NCI-H2171 (cell line): ENCODE measurements around the gene PDE8A.

Source experiments
- DNase-seq: peaks from one replicate; lab custom pipeline; 2025; lab: John Stamatoyannopoulos, UW

The PDE8A gene, protein sequence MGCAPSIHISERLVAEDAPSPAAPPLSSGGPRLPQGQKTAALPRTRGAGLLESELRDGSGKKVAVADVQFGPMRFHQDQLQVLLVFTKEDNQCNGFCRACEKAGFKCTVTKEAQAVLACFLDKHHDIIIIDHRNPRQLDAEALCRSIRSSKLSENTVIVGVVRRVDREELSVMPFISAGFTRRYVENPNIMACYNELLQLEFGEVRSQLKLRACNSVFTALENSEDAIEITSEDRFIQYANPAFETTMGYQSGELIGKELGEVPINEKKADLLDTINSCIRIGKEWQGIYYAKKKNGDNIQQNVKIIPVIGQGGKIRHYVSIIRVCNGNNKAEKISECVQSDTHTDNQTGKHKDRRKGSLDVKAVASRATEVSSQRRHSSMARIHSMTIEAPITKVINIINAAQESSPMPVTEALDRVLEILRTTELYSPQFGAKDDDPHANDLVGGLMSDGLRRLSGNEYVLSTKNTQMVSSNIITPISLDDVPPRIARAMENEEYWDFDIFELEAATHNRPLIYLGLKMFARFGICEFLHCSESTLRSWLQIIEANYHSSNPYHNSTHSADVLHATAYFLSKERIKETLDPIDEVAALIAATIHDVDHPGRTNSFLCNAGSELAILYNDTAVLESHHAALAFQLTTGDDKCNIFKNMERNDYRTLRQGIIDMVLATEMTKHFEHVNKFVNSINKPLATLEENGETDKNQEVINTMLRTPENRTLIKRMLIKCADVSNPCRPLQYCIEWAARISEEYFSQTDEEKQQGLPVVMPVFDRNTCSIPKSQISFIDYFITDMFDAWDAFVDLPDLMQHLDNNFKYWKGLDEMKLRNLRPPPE

DNA sequence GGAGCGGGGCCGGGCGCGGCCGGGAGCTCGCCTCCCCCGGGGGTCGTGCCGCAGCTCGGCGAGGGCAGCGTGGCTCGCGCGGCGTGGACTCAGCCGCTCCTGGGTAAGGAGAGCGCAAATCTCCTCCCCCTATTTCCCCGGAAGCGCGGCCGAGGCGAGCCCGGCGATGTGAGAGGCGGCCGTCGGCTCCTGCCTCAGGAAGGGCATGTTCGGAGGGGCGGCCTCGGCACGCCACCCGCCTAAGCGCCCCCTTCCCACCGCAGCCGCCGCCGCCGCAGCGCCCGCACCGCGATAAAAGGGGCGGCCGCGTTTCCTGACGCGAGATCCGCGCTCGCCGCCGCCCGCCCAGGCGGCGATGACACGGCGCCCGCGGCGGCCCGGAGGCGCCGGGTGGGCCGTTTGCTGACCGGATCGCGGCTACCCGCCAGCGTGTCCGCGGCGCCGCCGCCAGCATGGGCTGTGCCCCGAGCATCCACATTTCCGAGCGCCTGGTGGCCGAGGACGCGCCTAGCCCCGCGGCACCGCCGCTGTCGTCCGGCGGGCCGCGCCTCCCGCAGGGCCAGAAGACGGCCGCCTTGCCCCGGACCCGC is at the start of gene PDE8A:
Gene PDE8A (plus strand): TSS at position 146 of the 590 bp plus-strand sequence. CDS start 307 bp downstream, at position 453.
- peak; percentile 31 for DNase-seq

- DNase-seq = no peak
These were observed 46.5 kb upstream of the PDE8A start for GRCh38 chr15:84934942-84935729.

- DNase-seq = peak; percentile 4
These were observed 44.5 kb upstream of the PDE8A start for GRCh38 chr15:84937144-84937543.

DNA sequence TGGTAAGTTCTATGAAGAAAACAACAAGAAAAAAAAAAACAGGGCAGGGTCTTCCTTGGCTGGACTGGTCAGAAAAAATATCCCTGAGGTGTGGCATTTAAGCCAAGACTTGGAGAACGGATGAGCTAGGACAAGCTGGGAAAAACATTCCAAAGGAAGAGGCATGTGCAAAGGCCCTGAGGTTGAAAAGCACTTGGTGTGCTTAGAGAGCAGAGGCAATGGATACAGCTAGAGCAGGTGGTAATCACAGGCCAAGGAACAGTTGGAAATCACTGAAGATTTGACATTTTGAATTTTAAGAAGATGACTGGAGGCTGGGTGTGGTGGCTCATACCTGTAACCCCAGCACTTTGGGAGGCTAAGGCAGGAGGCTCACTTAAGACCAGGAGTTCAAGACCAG is 42.9 kb upstream of the PDE8A start:
- no peak for DNase-seq

DNA sequence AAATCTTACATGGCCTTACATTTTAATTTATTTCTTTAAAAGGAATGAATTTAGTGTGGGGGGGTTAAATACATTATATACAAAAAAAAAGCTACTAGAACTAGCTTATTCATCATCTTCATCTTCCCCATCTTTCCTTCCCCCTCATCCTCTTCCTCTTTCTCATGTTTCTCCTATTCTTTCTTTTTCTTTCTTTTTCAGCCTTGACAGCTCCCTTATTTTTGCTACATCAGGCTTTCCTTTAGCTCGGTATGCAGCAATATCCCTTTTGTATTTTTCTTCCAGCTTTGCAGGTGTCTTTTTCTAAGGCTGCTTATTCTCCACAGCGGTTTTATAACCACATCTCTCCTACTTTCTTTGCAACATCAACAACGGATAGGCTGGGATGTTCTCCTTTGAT is 41.3 kb upstream of the PDE8A start:
- DNase-seq = no peak

DNA sequence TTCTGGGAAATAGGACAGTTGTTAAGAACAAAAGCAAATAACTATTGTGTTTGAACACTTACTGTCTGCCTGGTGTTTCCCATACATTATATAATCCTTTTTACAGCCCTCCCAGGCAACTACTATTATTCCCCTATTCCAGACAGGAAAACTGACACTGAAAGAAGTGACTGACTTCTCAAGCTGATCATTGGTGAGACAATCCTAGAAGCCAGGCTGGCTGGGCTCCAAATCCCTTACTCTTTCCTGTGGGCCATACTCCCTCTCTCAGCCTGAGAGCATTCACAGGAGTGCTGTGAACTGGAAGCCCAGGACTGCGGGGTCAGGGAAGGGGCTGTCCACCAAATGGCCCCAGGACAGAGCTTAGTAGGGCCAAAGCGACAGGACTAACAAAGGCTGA is 39.2 kb upstream of the PDE8A start:
- DNase-seq = no peak

DNA sequence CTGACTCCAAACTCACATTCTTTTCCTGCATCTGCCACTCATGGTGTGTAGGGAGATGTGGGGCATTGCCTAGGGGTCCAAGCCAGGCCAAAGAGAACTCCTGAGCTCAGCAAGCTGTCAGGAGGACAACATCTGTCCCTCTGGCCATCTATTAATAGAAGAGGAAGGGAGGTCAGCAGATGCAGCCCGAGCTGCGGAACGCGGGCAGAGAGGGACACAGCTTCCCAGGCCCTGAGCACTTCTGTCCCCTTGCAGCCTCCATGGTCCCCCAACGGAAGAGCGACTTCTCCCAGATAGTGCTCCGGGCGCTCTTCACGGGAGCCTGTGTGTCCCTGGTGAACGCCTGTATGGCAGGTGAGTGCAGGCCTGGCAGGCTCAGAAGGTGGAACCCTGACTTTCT is 37.3 kb upstream of the PDE8A start:
- no peak for DNase-seq

DNA sequence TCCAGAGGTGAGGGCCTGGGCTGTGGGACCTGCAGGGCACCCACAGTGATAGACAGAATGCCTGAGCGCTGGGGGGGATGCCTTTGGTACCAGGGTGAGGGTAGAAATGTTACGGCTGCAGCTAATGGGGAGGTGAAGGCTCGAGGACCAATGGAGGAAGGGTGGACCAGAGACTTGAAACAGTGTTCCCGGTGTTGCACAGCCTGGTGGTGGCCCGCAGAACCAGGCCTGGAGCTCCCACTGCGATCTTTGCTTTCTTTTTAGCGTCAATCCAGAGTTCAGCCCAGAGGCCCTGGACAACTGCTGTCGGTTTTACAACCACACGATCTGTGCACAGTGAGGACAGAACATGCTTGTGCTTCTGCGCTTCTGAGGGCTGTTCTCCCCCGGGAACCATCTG is 36.8 kb upstream of the PDE8A start:
- no peak for DNase-seq

DNA sequence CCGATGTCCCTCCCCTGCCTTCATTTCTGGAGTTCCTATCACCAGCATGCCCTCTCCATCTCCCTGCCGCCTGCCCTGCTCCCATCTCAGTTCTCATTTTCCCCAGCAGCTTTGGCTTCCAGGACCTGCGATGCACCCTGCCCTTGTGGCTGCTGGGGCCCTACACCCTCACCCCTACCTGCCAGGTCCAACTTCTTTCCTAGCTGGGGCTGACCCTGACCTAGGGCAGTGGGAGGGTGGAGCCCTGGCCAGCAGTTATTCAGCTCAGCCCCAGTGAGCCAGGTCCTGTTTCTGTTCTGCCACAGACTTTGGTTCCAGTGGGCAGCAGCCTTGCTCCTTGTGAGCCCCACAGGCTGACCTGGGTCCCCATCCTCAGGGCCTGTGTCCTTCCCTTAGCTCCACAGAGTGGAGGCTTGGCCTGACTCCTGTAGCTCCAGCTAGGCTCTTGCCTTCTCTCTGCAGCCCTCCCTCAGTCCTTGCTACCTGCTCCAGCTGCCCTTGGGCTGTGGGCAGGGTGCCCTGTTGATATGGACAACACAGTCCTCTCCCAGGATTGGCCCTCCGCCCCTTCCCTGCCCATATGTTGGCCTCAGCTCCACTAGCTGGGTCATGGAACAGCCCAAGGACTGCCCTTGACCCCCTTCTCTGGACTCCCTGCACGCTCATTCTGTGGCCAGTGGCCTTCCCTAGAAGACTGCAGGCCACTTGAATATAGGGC is 34.7 kb upstream of the PDE8A start:
- DNase-seq = no peak

GRCh38 chr15:84947947-84948830 is 33.5 kb upstream of the PDE8A start:
- DNase-seq = no peak

DNA sequence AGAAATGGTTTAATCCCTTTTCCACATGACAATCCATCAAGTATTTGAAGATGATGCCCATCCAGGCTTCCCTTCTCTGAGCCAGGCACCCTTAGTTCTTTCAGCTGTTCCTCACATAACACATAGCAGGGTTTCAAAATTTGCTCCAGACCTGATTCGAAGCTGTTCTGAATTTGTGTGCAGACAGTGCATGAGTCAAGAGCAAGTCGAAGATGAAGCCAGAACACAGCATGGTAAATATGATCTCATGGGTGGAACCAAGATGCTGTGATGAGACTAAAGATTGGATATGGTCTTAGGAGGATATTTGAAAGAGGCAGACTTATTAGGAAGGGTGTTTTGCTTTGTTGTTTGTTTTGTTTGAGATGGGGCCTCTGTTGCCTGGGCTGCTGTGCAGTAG is 32.6 kb upstream of the PDE8A start:
- DNase-seq = no peak

- DNase-seq = no peak
These were observed 31.6 kb upstream of the PDE8A start for GRCh38 chr15:84949845-84950569.

- DNase-seq = no peak
These were observed 31.0 kb upstream of the PDE8A start for GRCh38 chr15:84950570-84951111.

DNA sequence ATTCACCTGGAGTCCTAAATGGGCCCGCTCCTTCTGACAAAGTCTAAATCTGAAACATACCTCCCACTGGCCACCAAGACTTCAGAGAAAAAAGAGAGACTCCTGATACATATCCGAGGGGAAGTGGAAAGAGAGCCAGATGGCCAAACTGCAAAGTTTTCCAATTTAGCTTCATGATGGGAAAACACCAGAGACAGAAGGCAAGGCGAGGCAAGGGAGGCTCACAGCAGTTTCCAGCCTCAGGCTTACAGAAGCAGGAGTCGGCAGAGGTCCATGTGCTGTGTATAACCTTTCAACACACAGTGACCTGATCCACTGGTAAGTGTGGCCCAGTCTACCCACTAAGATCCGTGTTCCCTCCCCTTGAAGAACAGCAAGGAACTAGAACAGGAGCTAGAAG is 29.9 kb upstream of the PDE8A start:
- DNase-seq = no peak

GRCh38 chr15:84953136-84953535 is 28.5 kb upstream of the PDE8A start:
- DNase-seq = no peak

GRCh38 chr15:84953726-84954125 is 27.9 kb upstream of the PDE8A start:
- no peak for DNase-seq

DNA sequence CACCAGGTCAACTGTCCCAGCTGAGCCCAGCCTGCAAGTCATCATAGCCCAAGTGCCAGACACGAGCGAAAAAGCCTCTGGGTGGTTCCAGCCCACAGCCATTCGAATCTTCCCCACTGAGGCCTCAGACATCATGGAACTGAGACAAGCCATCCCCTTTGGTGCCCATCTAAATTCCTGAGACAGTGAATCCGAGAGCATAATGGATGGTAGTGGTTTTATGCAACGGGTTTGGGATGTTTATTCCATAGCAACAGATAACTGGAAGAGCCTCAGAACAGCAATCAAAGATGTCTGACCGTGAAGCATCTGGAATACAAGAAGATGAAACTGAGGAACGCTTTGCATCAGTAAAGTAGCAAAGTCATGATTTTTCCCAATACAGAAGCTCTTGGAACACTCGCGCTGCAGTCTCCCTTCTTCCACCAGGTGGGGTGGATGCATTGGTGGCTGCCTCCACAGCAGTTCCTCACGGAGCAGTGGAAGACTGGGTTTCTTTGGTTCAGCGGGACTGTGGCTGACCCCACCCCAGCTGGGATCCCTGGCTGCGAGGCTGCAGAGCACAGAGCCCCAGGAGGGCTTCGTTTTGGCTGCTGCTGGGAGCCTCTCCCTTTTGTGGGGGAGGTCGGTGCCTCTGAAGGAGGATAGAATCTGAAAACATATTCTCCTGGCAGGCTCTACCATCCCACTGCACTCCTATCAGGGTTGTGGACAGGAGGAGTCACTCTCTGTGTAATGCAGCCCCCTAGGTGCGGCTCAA is 26.4 kb upstream of the PDE8A start:
- DNase-seq = peak; percentile 40

DNA sequence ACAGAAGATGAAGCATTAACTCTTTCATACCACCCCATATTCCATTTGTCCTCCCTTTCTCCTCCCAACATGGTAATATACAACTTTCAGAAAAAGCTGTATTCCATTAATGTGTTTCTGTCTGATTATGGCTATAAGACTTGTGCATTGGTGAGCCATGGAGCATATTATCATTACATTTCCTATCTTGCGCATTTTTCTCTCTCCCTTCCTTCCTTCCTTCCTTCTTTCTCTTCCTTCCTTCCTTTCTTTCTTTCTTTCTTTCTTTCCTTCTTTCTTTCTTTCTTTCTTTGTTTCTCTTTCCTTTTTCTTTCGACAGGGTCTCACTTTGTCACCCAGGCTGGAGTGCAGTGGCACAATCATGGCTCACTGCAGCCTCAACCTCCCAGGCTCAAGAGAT is 25.5 kb upstream of the PDE8A start:
- no peak for DNase-seq
